H1 (cell line): Measurements from ENCODE around the gene UBAC1.

Experiments used
- SRF ChIP-seq: IDR thresholded peaks from 2 replicates; pipeline ENCODE4 v1.6.1; 2011; ENCODE audit warnings: mild to moderate bottlenecking, low read depth, low read length, moderate library complexity
- TF ChIP-seq, protein P1 (sequence below), 3 experiments: IDR thresholded peaks; 1 replicate in 2 of 3; 2 replicates in 1 of 3; pipeline versions ENCODE4 v1.5.1 to v1.6.1; 2011; ENCODE audit warnings: low read length in 3 of 3, mild to moderate bottlenecking in 3 of 3, inconsistent platforms in 2 of 3, low read depth in 1 of 3, moderate library complexity in 1 of 3; ENCODE audit not compliant: insufficient read depth in 1 of 3; ENCODE audit errors: control extremely low read depth in 1 of 3

DNA sequence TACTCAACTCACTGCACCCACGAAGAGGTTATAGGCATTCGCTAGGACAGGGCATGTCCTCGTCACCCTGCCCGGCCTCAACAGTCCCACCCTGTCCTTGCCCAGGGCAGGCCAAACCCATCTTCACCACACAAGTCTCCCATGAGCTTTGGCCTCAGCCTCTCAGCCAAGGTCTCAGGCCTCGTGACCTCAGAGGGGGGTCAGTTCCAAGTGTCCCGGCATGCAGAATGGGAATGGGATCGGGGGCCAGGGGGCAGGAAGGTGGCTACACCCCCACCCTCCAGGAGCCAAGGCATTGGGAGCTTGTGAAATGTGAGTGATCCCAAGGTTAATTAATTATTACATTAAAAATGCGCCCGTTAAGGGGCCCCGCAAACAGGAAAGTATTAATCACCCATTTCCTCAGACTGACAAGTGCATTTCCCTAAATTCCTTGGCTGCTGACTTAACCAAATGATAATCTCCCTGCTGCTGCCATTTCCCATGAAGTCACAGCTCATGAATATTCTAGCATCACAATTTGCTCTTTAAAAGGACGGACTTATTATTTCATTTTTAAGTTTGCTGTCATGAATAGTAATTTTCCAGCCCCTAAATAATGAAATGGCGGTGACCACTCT lies 8.0 kb upstream of the UBAC1 start:
- TF ChIP-seq, protein P1, sequence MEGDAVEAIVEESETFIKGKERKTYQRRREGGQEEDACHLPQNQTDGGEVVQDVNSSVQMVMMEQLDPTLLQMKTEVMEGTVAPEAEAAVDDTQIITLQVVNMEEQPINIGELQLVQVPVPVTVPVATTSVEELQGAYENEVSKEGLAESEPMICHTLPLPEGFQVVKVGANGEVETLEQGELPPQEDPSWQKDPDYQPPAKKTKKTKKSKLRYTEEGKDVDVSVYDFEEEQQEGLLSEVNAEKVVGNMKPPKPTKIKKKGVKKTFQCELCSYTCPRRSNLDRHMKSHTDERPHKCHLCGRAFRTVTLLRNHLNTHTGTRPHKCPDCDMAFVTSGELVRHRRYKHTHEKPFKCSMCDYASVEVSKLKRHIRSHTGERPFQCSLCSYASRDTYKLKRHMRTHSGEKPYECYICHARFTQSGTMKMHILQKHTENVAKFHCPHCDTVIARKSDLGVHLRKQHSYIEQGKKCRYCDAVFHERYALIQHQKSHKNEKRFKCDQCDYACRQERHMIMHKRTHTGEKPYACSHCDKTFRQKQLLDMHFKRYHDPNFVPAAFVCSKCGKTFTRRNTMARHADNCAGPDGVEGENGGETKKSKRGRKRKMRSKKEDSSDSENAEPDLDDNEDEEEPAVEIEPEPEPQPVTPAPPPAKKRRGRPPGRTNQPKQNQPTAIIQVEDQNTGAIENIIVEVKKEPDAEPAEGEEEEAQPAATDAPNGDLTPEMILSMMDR (IDR thresholded peaks at IDR 0.05; ENCODE audit: control extremely low read depth in 1 of 3, insufficient read depth in 1 of 3, low read depth in 1 of 3, low read length in 3 of 3) = no peak
- no peak for TF ChIP-seq SRF
